NB4 (cell line): ENCODE results near the gene CTF1.

Experiments used
- POLR2A ChIP-seq: IDR thresholded peaks from 2 replicates; pipeline ENCODE4 v1.6.1; 2011; ENCODE audit warnings: mild to moderate bottlenecking; ENCODE audit not compliant: insufficient read length; ENCODE audit errors: extremely low read depth
- TF ChIP-seq, protein P1 (sequence below): IDR thresholded peaks from 2 replicates; pipeline ENCODE4 v1.6.1; 2011; ENCODE audit warnings: low read depth, low read length
- TF ChIP-seq, protein P2 (sequence below): IDR thresholded peaks from one replicate; pipeline ENCODE4 v1.5.1; 2012; ENCODE audit warnings: low read depth, low read length

DNA sequence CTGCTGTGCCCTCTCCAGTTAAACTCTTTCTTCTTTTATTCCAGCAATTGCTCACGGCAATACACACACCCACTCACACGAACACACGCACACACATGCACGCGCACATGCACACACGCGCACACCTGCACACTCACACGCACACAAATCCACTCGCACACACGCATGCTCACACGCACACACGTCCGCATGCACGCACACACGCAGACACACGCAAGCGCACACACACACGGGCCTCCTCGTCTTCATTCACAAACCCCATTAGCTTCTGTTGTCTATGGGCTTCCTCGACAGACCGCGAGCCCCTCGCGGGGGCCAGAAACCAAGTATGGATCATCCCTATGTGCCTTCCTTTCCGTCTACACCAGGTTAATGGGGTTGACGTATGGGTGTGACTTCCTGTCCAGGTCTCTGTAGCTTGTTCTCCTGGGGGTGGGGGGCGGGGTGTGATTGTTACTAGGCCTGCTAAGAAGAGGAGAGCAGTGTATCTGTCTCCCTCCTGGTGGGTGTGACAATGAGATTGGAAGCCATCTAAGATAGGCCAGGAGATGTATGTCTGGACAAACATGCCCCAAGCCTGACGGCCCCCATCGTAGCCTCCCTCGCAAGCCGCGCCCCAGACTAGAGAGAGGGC lies 670 bp upstream of the CTF1 start:
- TF ChIP-seq, protein P1, sequence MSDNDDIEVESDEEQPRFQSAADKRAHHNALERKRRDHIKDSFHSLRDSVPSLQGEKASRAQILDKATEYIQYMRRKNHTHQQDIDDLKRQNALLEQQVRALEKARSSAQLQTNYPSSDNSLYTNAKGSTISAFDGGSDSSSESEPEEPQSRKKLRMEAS: no peak
- TF ChIP-seq, protein P2, sequence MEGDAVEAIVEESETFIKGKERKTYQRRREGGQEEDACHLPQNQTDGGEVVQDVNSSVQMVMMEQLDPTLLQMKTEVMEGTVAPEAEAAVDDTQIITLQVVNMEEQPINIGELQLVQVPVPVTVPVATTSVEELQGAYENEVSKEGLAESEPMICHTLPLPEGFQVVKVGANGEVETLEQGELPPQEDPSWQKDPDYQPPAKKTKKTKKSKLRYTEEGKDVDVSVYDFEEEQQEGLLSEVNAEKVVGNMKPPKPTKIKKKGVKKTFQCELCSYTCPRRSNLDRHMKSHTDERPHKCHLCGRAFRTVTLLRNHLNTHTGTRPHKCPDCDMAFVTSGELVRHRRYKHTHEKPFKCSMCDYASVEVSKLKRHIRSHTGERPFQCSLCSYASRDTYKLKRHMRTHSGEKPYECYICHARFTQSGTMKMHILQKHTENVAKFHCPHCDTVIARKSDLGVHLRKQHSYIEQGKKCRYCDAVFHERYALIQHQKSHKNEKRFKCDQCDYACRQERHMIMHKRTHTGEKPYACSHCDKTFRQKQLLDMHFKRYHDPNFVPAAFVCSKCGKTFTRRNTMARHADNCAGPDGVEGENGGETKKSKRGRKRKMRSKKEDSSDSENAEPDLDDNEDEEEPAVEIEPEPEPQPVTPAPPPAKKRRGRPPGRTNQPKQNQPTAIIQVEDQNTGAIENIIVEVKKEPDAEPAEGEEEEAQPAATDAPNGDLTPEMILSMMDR: no peak
- TF ChIP-seq POLR2A: no peak
